Uterus (tissue), 2 donors: ENCODE results near the gene ZNF282.

Experiments
- POLR2A ChIP-seq, 2 donors: fragments of 450-650 bp; IDR thresholded peaks; one replicate each; pipeline ENCODE4 v1.6.1; 2016; ENCODE audit warnings: antibody characterized with exemption in 2 of 2, mild to moderate bottlenecking in 1 of 2, moderate library complexity in 1 of 2
- TF ChIP-seq, protein P1 (sequence below), 4 experiments: fragments of 200-600 bp in 2 of 4; fragments of 450-650 bp in 2 of 4; sonication (generic) in 2 of 4; IDR thresholded peaks; one replicate each; pipeline ENCODE4 v1.5.1; 2016 to 2019; ENCODE audit warnings: antibody characterized with exemption in 4 of 4, mild to moderate bottlenecking in 2 of 4, moderate library complexity in 1 of 4

DNA sequence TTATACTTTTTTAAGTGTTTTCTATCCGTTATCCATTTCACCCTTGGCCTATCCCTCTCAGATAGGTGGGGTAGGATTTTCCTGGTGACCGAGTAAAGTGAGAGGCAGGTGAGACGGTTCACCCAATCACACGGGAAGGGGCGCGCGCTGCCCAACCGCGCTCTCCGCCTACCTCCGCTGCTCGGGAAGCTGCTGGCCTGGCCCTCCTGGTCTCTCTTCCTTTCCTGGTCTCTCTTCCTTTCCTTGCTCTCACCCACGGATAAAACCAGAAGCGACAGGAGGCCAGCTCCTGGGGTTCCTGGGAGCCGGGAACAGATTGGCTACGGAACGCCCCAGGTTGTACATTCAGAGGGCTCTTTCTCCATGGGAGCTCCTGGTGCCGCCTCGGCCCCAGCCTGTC lies 29.8 kb downstream of the ZNF282 start:
- TF ChIP-seq, protein P1, sequence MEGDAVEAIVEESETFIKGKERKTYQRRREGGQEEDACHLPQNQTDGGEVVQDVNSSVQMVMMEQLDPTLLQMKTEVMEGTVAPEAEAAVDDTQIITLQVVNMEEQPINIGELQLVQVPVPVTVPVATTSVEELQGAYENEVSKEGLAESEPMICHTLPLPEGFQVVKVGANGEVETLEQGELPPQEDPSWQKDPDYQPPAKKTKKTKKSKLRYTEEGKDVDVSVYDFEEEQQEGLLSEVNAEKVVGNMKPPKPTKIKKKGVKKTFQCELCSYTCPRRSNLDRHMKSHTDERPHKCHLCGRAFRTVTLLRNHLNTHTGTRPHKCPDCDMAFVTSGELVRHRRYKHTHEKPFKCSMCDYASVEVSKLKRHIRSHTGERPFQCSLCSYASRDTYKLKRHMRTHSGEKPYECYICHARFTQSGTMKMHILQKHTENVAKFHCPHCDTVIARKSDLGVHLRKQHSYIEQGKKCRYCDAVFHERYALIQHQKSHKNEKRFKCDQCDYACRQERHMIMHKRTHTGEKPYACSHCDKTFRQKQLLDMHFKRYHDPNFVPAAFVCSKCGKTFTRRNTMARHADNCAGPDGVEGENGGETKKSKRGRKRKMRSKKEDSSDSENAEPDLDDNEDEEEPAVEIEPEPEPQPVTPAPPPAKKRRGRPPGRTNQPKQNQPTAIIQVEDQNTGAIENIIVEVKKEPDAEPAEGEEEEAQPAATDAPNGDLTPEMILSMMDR (IDR thresholded peaks at IDR 0.05): no peak
- TF ChIP-seq POLR2A (IDR thresholded peaks at IDR 0.05): no peak
